Superior temporal gyrus (tissue), 1 donor: Measurements from ENCODE around the gene ETS1.

Experiments
- DNase-seq: peaks from one replicate; pipeline ENCODE4 v3.0.0-alpha.2; 2016; ENCODE audit errors: extremely low spot score

The ETS1 gene, protein sequence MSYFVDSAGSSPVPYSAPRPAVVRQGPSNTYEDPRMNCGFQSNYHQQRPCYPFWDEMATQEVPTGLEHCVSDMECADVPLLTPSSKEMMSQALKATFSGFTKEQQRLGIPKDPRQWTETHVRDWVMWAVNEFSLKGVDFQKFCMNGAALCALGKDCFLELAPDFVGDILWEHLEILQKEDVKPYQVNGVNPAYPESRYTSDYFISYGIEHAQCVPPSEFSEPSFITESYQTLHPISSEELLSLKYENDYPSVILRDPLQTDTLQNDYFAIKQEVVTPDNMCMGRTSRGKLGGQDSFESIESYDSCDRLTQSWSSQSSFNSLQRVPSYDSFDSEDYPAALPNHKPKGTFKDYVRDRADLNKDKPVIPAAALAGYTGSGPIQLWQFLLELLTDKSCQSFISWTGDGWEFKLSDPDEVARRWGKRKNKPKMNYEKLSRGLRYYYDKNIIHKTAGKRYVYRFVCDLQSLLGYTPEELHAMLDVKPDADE

DNA sequence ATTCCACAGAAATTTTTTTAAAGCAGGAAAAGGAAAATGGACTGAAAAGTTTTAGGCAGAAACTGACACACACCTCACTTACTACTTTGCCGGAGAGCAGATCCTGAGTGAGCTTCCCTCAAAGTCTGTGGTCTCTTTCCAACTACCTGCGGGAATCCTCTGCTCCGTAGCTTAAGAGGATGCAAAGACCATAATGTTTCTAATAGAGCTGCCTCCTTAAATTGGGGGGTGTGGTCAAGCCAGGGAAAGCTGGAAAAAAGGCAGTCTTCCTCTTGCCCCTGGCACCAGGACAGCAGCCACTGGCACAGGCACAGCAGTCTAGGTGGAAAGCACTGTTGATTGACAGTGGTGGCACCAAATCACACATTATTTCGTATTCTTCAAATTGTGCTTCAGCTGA, at the start of gene ETS1:
ETS1 (minus strand) TSS at position 144 of the 400 bp plus-strand sequence. CDS start 14,428 bp downstream, outside the sequence.
- DNase-seq, result no peak

DNA sequence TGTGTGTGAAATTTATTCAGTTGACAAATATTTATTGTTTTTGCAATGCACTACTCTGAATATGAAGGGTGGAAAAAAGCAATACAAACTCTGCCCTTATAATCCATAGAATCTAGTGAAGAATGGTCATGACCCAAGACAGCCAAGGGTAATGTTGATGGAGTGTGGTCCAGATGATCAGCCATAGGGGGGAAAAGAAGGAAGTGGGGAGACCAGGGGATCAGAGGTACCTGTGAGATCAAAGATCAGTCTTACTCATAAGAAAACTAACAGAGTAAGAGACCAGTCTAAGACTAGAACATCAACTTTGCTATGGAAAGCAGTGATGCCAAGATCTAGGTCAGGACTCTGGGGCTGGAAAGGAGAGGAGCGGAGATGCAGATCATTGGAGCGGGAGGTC, 47.0 kb upstream of the ETS1 start:
- no peak for DNase-seq

DNA sequence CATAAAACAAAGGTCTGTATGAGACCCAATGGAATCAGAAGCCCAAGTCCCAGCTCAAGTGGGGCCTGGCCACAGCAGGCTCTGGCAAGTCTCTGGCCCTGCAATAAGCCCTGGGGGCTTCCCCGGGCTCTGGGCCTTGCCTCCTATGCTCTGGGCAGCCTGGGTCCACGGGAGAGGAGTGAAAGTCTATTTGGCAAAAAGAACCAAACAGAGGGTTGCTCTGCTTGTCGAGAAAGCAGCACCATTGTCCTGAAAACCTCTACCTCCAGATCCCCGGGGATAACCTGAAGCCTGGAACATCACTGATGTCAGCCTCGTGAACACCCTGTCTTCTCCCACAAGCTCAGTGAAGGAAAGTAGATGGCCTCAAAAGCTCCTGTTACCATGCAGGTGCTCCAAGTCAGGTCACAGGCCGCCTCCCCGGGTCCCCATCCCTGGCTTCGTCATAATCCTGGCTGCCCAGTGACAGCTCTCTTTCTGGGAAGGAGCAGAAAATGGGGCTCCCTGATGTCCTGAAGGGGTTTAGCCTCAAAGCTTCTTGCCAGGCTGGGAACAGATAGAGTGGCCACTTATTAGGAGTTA, 46.1 kb upstream of the ETS1 start:
- DNase-seq, result no peak

DNA sequence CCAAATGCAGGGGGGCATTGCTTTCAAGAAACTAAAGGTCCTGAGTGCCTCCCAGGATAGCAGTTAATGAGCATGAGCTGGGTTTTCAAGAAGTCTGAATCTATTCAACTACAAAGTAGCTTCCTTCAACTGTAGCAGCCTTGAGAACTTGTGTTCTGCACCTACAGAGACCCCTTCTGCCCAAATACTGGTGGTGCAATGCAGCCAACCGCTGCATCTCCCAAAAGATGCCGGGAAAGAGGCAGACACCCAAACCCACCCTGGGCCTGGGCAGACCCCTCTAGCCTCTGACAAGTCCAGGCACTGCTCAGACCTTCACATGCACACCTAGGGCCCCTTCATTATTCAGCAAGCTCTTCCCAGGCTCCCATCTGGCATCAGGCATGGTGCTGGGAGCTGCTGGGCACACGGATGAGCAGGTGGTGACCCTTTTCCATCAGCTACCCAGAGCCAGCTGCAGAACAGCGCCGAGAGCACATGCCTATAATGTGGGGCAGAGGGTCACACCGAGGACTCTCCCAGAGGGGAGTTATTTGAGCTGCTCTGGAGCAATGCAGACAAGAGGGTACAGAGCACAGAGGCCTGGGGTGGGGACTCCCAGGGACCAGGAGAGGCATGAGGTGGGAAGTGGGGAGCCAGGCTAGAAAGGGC, 44.9 kb upstream of the ETS1 start:
- DNase-seq, result no peak

DNA sequence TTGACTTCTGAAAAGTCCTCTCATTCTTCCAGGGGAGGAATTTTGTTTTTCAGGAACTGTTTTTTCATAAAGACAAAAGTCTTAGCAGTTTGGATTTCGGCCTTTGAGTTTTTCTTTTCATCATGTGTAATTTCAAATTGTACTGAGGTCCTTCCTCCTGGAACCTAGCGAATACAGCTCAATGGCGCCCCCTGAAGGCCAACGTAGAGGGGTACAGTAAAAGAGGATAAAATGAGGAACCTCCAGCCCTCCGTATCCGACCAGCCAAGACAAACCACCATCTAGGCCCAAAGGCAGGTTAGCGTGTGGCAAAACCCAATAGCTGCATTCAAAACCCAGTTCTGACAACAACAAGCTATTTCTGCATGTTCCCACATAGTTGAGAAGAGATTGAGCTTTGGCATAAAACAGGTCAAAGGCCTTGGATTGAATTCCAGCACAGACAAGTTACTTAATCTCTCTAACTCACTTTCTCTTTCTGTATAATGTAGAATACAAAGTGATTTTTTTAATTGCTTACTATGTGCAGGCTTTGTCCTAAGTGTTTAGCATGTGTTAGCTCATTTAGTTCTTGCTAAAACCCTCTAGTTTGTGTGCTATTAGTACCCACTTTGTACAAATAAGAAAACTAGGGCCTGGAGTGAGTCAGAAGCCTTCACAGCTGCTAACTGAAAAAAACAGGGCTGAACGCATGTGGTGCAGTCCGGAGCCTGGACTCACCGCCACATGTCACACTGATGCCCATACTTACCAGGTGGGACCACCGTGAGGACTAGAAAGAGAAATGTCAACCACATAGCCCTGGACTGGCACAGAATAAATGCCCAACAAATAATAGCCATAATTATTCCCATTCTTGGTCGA, 43.2 kb upstream of the ETS1 start:
- peak; percentile 93 for DNase-seq

DNA sequence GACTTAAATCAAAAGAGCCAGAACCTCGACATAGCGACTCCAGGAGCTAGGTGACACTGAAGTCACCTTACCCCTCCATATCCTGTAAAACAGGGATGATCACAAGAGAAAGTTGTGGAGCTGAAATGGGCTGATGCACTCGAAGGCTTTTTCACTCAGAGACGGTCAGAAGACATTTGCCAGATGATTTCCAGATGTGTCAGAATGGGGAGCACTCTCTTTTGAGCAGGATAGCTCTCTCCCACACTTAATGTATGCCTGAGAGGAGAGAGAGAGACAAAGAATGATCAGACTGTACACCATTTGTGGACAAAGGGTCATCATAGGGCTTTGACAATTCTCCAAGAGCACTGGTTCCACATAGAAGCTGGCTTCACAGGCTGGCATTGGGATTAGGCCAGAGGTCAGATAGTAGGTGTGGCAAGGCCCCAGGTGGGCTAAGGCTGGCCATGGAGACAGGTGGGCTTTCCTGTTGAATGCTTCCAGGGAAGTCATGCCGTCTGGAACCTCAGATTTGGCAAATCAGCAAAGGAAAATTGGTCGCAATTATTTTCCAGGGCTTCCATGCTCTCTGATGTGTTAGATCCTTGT, 42.3 kb upstream of the ETS1 start:
- DNase-seq, result no peak

DNA sequence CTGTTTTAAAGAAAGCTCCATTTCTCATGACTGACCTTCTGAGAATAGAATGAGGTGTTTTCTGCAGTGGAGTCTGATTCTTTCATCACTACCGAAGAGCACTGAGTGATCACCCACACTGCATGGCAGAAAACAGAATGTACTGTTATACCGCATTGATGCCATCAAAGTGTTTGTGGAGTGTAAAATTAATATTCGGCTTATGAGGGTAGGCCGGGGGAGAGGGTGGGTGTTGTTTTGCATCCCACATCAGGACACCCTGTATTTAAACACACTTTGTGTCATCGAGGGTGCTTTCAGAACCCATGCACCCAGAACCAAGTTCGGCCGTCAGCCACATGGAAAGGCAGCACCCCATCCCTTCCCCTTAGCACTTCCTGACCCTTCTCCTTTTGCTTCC, 41.3 kb upstream of the ETS1 start:
- no peak for DNase-seq

DNA sequence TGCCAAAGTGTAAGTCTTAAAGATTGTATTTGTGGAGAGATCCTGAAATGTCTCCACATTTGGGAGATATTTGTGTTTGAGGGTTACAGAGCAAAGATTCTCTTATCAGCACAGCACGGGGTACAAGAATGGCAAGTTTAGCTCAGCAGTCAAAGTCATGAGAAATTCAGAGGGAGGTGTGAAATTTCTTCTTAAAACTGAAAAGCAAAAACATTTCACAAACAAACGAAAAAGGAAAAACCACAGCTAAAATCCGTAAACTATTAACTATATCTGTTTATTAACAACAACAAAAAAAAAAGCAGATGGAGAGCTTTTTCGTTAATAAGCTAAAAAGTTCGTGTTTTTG, 40.9 kb upstream of the ETS1 start:
- no peak for DNase-seq

DNA sequence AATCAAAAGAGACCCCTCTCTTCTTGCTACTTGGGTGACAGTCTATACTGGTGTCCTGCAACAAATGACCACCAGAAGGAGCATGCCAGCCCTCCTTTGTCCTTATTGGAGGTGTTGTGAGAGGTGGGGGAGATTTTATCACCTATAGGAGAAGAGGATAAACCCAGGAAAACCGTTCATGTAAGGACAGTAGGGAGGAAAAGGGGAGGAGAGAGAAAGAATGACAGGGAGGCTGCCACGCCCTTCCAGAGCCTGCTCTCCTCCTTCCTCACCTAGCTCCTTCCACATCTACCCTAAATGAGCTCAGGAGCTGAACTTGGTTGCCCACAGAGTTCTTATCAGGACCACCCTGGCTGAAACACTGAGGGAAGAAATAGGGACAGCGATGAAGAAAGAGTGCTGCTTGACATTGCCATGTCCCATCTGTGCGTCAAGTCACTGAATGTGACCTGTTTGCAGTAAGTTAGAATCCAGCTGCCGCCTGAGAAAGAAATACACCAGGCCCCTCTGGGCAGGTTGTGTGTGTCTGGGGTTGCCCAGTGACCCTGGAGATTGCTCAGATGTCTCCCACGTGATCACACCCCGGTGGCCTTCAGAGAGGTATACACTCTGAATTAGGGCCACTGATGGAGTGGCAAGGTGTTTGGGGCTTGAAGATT, 40.4 kb upstream of the ETS1 start:
- no peak for DNase-seq

DNA sequence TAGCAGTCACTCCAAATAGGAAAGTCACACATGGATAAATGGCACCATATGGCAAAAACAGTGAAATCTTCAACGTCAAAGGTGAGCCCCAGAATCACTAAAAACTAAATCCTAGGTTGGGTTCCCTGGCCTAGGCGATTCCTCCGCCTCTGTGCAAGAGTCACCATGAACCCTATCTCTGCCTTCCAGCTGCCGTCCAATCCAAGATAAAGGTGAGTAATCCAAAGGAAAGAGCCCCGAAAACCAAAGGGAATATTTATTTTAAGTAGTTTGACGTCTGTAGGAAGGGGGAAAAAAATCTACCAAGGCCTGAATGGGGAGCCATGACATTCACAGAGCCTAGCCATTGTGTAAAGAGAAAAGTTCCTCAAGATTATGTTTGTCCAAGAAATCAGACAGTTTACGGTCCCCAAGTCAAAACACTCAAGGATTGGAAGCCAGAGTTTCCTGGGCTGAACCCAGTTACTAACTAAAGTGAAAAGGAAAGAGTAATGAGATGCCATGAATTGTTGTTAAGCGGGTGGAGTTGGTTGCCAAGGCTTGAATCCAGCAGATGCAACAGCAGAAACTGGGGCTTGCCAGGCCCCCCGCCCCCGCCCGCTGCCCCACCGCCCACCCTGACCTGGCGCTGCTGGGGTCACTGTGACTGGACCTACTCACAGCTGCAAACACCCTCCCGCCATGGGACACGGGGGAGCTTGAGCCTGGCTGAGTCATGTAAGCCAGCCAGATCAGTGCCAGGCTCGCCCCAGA, 39.7 kb upstream of the ETS1 start:
- DNase-seq, result no peak

DNA sequence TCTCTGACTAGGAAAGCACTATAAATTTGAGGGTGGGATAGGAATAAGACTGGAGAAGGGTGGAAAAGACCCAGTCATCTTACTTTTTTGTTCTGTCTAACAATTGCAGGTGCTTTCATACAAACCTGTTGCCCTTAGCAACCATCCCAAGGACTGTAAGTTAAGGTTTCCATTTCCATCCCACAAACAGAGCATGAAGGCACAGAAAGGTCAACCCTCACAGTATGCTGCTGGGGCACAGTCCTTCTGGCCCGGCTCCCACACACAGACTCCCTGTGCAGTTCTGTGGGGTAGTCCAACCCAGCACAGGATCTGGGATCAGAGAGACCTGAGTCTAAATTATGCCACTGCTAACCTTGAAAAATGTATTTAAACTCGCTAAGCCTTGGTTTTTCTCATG, 38.4 kb upstream of the ETS1 start:
- no peak for DNase-seq

DNA sequence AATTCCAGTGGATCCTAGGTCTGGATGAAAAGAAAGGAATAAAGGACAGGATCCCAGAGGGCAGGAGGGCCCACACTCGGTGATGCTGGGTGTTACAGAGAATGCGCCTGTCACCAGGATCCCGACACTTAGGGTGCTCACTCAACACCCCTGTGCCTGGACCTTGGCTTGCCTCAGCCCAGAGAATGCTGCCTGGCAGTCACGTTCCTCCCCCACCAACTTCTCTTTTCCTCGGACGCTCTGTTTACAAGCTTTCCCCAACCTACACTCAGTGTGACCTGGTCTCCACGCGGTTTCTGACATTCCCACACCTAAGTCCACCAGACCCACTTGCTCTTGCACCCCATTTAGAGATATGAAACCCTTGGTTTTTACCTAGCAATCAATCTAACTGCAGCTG, 38.0 kb upstream of the ETS1 start:
- no peak for DNase-seq

DNA sequence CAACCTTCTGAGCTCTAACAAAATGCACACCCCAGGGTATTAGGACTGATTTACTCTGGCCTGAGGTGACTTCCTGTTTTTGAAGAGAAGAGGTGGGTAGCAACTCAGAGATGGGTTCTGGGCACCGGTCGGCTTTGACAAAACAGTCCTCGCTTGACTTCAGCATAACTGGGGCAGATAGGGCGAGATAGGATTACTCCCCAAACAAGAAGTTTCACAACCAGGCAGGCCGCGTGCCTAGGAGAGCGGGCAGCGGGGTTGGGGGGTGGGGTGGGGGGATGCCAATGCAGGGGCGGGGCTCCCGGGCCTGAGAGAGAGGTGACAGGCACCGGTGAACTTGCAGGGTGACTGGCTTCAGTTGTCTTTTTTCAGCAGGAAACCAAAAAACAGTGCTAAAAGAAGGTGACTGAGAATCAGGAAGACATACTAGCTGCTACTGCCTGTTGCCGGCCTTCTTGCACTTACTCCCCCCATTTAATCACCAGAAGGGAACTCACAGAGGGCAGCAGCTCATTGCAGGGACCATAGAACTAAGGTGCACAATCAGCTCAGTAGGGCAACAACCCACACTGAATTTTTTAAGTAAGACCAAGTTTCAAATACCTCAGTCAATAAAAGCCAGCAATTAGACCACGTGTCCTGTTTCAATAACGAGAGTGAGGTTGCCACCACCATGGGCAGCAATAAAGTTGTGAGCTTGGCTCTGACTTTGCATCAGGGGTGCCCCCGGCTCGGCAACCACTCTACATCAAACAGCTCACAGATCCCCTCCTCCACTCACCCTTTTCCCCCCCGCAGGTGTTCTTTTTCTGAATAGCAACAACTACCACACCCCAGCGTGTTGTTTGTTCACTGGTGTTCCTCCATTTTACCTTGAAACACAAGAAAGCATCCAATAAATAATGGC, 37.2 kb upstream of the ETS1 start:
- DNase-seq, result no peak

DNA sequence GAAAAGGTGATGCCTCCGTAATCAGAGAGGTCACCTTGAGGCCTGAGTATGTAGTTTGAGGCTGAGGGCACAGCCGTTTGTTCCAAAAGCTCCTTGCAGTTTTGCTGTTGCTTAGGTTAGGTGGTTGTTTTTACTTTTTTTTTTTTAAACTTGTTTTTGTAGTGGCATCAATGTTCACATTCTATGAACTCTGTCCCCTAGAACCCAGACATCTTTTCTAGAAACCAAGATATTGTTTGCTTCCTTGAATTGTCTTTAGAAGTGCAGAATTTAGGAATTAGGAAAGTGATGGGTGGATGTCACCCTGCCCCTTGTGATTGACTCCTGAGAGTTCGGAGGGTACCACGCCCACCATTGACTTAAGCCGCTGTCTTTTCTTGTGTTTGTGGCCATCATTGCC, 35.7 kb upstream of the ETS1 start:
- DNase-seq, result no peak

DNA sequence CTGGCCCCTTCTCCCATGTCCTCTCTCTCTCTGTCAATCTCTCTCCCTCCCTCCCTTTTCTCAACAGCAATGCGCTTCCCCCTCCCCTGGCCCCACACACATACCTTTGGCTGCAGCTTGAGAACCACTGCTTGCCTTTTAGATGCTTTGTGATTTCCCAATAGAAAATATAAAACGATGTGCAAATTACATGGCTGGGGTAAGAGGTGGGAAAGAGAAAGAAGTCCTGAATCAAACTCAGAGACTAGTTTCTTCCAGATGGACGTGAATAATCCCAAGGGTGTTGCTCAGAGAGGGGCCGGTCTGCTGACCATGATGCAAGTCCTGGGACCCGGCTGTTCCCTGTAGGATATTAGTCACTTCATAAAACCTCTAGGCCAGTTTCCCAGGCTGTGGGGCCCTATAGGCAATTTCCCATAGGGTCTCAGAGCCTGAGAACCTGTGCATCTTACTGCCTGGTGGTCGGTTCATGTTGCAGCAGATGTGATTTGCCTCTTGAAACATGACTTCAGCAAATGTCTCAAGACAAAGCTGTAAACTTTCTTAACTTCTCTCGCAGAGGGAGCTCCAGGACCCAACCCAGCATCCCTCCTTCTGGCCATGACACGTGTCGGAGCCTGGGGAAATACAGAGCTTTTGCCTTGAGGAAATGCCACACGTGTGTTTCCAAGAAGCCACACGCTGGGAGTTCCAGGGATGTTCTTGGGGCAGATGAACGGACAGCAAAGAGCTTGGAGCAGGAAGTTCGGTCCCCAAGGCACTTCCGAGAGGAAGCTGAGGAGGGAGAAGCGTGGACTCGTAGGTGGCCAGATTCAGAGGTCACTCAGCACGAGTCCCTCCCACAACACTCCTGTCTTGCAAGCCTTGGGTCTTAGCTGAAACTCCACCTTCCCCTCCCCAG, 34.5 kb upstream of the ETS1 start:
- DNase-seq, result no peak

DNA sequence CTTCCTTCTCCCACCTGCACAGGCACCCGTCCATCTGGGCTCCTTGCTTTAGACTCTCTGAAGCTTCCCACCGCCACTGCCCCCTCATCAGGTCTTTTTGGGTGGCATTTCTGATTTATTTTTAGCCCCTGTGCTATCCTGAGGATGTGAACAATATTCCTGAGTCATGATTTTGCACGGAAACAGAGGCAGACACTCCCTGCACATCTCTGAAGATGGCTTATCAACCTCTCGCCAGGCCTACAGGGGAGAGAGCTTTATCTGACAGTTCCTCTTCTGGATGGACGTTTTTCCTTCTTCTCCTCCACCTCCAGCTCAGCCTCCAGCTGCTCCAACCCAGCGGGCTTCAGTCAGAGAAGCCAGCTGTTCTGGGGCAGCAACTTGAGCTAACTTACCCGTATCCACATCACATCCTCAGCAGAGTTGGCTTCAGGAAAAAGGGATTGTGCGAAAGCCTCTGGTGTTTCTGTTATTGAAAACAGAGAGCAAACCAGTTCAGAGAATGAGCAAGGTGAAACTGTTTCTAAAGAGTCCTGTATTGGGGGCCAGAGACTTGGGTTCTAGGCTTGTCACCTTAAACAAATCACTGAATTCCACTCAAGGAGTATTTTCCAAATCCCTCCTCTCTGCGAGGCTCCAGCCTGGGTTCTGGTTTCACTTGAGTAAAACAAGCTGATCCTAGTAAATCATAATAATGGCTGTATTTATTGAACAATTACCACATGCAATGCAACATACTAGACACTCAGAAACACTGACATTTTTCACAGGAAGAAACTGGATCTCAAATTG, 33.1 kb upstream of the ETS1 start:
- no peak for DNase-seq

DNA sequence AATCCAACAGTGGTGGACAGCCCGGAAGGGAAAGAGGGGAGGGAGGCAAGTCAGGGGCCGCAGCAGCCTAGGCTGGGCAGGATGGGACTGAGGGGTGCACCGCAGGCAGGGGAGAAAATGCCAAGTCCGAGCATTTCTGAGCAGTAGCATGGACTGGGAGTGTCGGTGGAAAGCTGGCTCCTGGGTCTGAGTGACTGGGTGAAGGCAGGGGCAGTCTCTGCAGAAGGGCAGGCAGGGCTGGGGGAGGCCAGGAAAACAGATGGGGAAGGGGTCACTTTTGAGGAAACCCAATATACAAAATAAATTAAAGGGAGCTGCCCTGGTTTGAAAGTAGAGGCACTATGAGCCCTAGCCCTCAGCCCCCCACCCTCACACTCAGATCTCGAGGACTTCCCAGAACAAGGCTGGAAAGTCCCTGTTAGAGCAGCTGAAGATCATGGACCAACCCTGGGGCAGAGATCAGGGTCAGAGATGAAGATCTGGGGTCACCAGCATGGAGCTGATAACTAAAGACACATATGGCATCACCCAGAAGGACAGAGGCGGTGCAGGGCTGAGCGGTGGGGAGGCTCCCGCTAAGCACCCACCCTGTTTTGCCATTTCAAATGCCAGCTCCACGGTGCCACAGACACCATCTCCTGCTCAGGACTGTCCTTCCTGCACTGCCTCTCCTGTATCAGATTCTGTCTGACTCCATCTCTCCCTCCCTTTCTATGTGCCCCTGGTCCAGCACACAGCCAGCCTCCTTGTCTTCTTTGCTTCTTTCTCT, 32.4 kb upstream of the ETS1 start:
- no peak for DNase-seq
